HEK293 (cell line): Measurements from ENCODE around the gene DRC1.

Experiments
- CTCF ChIP-seq: fragments of 450-650 bp; formaldehyde crosslinking; IDR thresholded peaks from 2 replicates; pipeline ENCODE4 v1.5.1; 2016; ENCODE audit warnings: missing biosample characterization, missing genetic modification characterization
- REST ChIP-seq: fragments of 450-650 bp; formaldehyde crosslinking; IDR thresholded peaks from 2 replicates; pipeline ENCODE4 v1.5.1; 2016; ENCODE audit warnings: missing biosample characterization, missing genetic modification characterization
- TCF7L2 ChIP-seq: IDR thresholded peaks from 2 replicates; pipeline ENCODE4 v1.6.1; 2011; ENCODE audit warnings: low read depth, mild to moderate bottlenecking, inconsistent platforms, low read length, moderate library complexity, borderline replicate concordance
- YY1 ChIP-seq: fragments of 450-650 bp; formaldehyde crosslinking; IDR thresholded peaks from 2 replicates; pipeline ENCODE4 v1.5.1; 2018; ENCODE audit warnings: missing biosample characterization, missing genetic modification characterization
- ZFP3 ChIP-seq: fragments of 450-650 bp; formaldehyde crosslinking; IDR thresholded peaks from 2 replicates; pipeline ENCODE4 v1.5.1; 2016; ENCODE audit warnings: low read depth, missing biosample characterization, missing genetic modification characterization
- ZNF114 ChIP-seq: fragments of 450-650 bp; formaldehyde crosslinking; IDR thresholded peaks from 2 replicates; pipeline ENCODE4 v1.5.0; 2017; ENCODE audit warnings: missing biosample characterization, missing genetic modification characterization
- ZNF23 ChIP-seq: fragments of 450-650 bp; formaldehyde crosslinking; IDR thresholded peaks from 2 replicates; pipeline ENCODE4 v1.5.1; 2016; ENCODE audit warnings: missing biosample characterization, missing genetic modification characterization, borderline replicate concordance
- ZNF366 ChIP-seq: fragments of 450-650 bp; formaldehyde crosslinking; conservative IDR thresholded peaks from 2 replicates; pipeline ENCODE4 v1.5.1; 2016; ENCODE audit warnings: missing biosample characterization, missing genetic modification characterization
- ZNF394 ChIP-seq: fragments of 450-650 bp; formaldehyde crosslinking; IDR thresholded peaks from 2 replicates; pipeline ENCODE4 v1.5.1; 2016; ENCODE audit warnings: missing biosample characterization, missing genetic modification characterization, mild to moderate bottlenecking, moderate library complexity, borderline replicate concordance
- ZNF423 ChIP-seq: fragments of 450-650 bp; formaldehyde crosslinking; IDR thresholded peaks from 2 replicates; pipeline ENCODE4 v1.5.1; 2016; ENCODE audit warnings: missing biosample characterization, missing genetic modification characterization
- ZNF639 ChIP-seq: fragments of 450-650 bp; formaldehyde crosslinking; IDR thresholded peaks from 2 replicates; pipeline ENCODE4 v1.5.1; 2016; ENCODE audit warnings: missing biosample characterization, missing genetic modification characterization
- ZNF768 ChIP-seq: fragments of 450-650 bp; formaldehyde crosslinking; IDR thresholded peaks from 2 replicates; pipeline ENCODE4 v1.5.1; 2018; ENCODE audit warnings: missing biosample characterization, mild to moderate bottlenecking, missing genetic modification characterization
- TF ChIP-seq, protein P1 (sequence below): fragments of 450-650 bp; formaldehyde crosslinking; IDR thresholded peaks from 2 replicates; pipeline ENCODE4 v1.5.1; 2016; ENCODE audit warnings: missing biosample characterization, missing genetic modification characterization, low read depth

DNA sequence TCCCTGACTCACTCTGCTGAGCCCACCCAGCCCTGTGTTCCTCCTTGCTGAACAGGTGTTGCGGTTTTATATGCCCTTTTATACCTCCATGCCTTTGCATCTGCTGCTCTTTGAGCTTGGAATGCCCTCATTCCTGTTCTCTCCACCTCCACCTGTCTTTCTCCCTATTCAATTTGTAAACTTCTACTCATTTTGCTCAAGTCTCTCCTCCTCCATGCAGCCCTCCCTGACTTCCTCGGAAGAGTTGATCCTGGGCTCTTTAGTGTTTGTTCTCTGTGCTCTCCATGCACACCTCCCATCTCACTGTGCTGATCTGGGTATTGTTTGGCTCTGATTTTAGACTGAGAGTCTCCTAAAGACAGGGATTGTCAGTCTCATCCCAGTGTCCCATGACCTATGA is 83.4 kb downstream of the DRC1 start:
- TF ChIP-seq ZNF114 (tag by site-specific recombination) (no peak), ZNF394 (no peak), CTCF (tag by site-specific recombination) (no peak), ZNF639 (tag by site-specific recombination) (no peak), YY1 (no peak), ZNF768 (tag by site-specific recombination) (no peak), ZNF366 (tag by site-specific recombination) (no peak), ZFP3 (tag by site-specific recombination) (no peak), ZNF423 (tag by site-specific recombination) (no peak), REST (tag by site-specific recombination) (no peak), TCF7L2 (no peak), ZNF23 (no peak)
- TF ChIP-seq, protein P1, sequence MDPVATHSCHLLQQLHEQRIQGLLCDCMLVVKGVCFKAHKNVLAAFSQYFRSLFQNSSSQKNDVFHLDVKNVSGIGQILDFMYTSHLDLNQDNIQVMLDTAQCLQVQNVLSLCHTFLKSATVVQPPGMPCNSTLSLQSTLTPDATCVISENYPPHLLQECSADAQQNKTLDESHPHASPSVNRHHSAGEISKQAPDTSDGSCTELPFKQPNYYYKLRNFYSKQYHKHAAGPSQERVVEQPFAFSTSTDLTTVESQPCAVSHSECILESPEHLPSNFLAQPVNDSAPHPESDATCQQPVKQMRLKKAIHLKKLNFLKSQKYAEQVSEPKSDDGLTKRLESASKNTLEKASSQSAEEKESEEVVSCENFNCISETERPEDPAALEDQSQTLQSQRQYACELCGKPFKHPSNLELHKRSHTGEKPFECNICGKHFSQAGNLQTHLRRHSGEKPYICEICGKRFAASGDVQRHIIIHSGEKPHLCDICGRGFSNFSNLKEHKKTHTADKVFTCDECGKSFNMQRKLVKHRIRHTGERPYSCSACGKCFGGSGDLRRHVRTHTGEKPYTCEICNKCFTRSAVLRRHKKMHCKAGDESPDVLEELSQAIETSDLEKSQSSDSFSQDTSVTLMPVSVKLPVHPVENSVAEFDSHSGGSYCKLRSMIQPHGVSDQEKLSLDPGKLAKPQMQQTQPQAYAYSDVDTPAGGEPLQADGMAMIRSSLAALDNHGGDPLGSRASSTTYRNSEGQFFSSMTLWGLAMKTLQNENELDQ (tag by site-specific recombination) = no peak
